ENCODE data around the gene ALPK1.

The ALPK1 gene

GRCh38 chr4:112328734-112329130 is 31.6 kb downstream of the ALPK1 start:
- TF ChIP-seq CTCF (IDR thresholded peaks at IDR 0.05; ENCODE audit: low read length, missing control alignments), result no peak
- DNase-seq (ENCODE audit: low read depth), result no peak
- H3K4me3 ChIP-seq (replicated peaks; ENCODE audit: low read depth, low read length), result no peak overlapping the region

GRCh38 chr4:112329672-112330375 is 32.7 kb downstream of the ALPK1 start:
- no peak for TF ChIP-seq CTCF (IDR thresholded peaks at IDR 0.05; ENCODE audit: low read length, missing control alignments)
- no peak overlapping the region for H3K4me3 ChIP-seq (replicated peaks; ENCODE audit: low read depth, low read length)
- DNase-seq (ENCODE audit: low read depth), result no peak

- DNase-seq (ENCODE audit: low read depth), result no peak
- no peak overlapping the region for H3K4me3 ChIP-seq (replicated peaks; ENCODE audit: low read depth, low read length)
- TF ChIP-seq CTCF (IDR thresholded peaks at IDR 0.05; ENCODE audit: low read length, missing control alignments), result no peak
Observed at GRCh38 chr4:112330921-112331320, 33.8 kb downstream of the ALPK1 start.

- H3K4me3 ChIP-seq (replicated peaks; ENCODE audit: low read depth, low read length), result no peak overlapping the region
- DNase-seq (ENCODE audit: low read depth), result no peak
- no peak for TF ChIP-seq CTCF (IDR thresholded peaks at IDR 0.05; ENCODE audit: low read length, missing control alignments)
Observed at GRCh38 chr4:112332398-112332797, 35.2 kb downstream of the ALPK1 start.

- TF ChIP-seq CTCF (IDR thresholded peaks at IDR 0.05; ENCODE audit: low read length, missing control alignments), result no peak
- H3K4me3 ChIP-seq (replicated peaks; ENCODE audit: low read depth, low read length), result no peak overlapping the region
- DNase-seq (ENCODE audit: low read depth), result no peak
Observed at GRCh38 chr4:112340023-112340422, 42.9 kb downstream of the ALPK1 start.

GRCh38 chr4:112341033-112341432 is 43.9 kb downstream of the ALPK1 start:
- no peak for DNase-seq (ENCODE audit: low read depth)
- H3K4me3 ChIP-seq (replicated peaks; ENCODE audit: low read depth, low read length), result no peak overlapping the region
- no peak for TF ChIP-seq CTCF (IDR thresholded peaks at IDR 0.05; ENCODE audit: low read length, missing control alignments)
